ENCODE data around the gene ADCY5.
"Not testable (repeated sequence)": the region's sequence is repeated elsewhere in the genome, so short reads cannot be mapped to it uniquely, and the experiment has no call there.

The ADCY5 gene

GRCh38 chr3:123281929-123282328 is 167.0 kb downstream of the ADCY5 start:
- no peak for DNase-seq

GRCh38 chr3:123281406-123281805 is 167.5 kb downstream of the ADCY5 start:
- no peak for DNase-seq

GRCh38 chr3:123279121-123279520 is 169.8 kb downstream of the ADCY5 start:
- no peak for DNase-seq

GRCh38 chr3:123278446-123278845 is 170.4 kb downstream of the ADCY5 start:
- no peak for DNase-seq

- no peak for DNase-seq
Measured at GRCh38 chr3:123277106-123277505, 171.8 kb downstream of the ADCY5 start.

- DNase-seq, result no peak
Measured at GRCh38 chr3:123276346-123277006, 172.4 kb downstream of the ADCY5 start.

GRCh38 chr3:123275691-123276090 is 173.2 kb downstream of the ADCY5 start:
- DNase-seq, result no peak

GRCh38 chr3:123272547-123272946 is 176.3 kb downstream of the ADCY5 start:
- DNase-seq, result no peak

GRCh38 chr3:123271466-123272159 is 177.3 kb downstream of the ADCY5 start:
- no peak for DNase-seq

- no peak for DNase-seq
Measured at GRCh38 chr3:123270818-123271217, 178.1 kb downstream of the ADCY5 start.

GRCh38 chr3:123267821-123268220 is 181.1 kb downstream of the ADCY5 start:
- no peak for DNase-seq

- DNase-seq, result no peak
Measured at GRCh38 chr3:123263941-123264340, 184.9 kb downstream of the ADCY5 start.

GRCh38 chr3:123262868-123263267 is 186.0 kb downstream of the ADCY5 start:
- no peak for DNase-seq

- no peak for DNase-seq
Measured at GRCh38 chr3:123262226-123262625, 186.7 kb downstream of the ADCY5 start.

- no peak for DNase-seq
Measured at GRCh38 chr3:123261666-123262065, 187.2 kb downstream of the ADCY5 start.

- DNase-seq, result peak; percentile 6
Measured at GRCh38 chr3:123258811-123259420, 190.0 kb downstream of the ADCY5 start.

GRCh38 chr3:123258359-123258758 is 190.5 kb downstream of the ADCY5 start:
- no peak for DNase-seq

- no peak for DNase-seq
Measured at GRCh38 chr3:123256256-123256655, 192.6 kb downstream of the ADCY5 start.

GRCh38 chr3:123246866-123247265 is 202.0 kb downstream of the ADCY5 start:
- no peak for DNase-seq

GRCh38 chr3:123244128-123244527 is 204.8 kb downstream of the ADCY5 start:
- no peak for DNase-seq

- DNase-seq, result no peak
Measured at GRCh38 chr3:123239756-123240155, 209.1 kb downstream of the ADCY5 start.

GRCh38 chr3:123239186-123239585 is 209.7 kb downstream of the ADCY5 start:
- DNase-seq, result not testable (repeated sequence)

GRCh38 chr3:123236902-123237301 is 212.0 kb downstream of the ADCY5 start:
- DNase-seq, result no peak

Data from NCI-H187 treated with DMSO at 0.1 percent for 48 hours (cell line).